IMR-90 (cell line): Measurements from ENCODE around the gene PRR9. TPM values are rescaled to one million over a fixed set of nuclear protein-coding genes. Genes with fewer than 3 reads are reported as not detected.

Source experiments
- ATAC-seq: fragments of 200-7000 bp; cut with Tn5 transposase; 2 replicates; pipeline ENCODE4 v1.9.1; 2020; ENCODE audit warnings: low read depth, mild to moderate bottlenecking, moderate library complexity
- BruUV-seq: library from RNA; stranded (reverse); fragments of 400-500 nt; replicated peaks from 2 replicates; lab custom pipeline; 2021; lab: Mats Ljungman, UMichigan
- CTCF ChIA-PET: fragments of 300-600 bp; formaldehyde crosslinking; extraction: SDS; loops from one replicate; lab custom pipeline; 2021; ENCODE audit warnings: antibody characterized with exemption; lab: Yijun Ruan, JAX
- POLR2A ChIA-PET: fragments of 300-600 bp; sonication (Branson Sonifier 250); formaldehyde crosslinking; loops from one replicate; lab custom pipeline; 2022; ENCODE audit warnings: antibody characterized with exemption; ENCODE audit not compliant: unreplicated experiment; lab: Charles Lee
- DNase-seq: peaks from one replicate; pipeline ENCODE4 v3.0.0; 2013
- H2AFZ ChIP-seq: replicated peaks from 2 replicates; pipeline ENCODE3; 2013; ENCODE audit warnings: low read length, mild to moderate bottlenecking; ENCODE audit not compliant: poor library complexity
- H2AK5ac ChIP-seq: 2 replicates; pipeline ENCODE4 v1.6.1; 2013; ENCODE audit warnings: low read depth, low read length, inconsistent platforms
- H2AK9ac ChIP-seq: replicated peaks from 2 replicates; pipeline ENCODE3; 2013; ENCODE audit warnings: mild to moderate bottlenecking, low read depth, low read length, moderate library complexity; ENCODE audit not compliant: poor library complexity
- H2BK120ac ChIP-seq: 2 replicates; pipeline ENCODE4 v1.6.1; 2013; ENCODE audit warnings: low read depth, low read length, inconsistent platforms
- H2BK15ac ChIP-seq: 3 replicates; pipeline ENCODE4 v1.6.1; 2013; ENCODE audit warnings: low read depth, low read length, inconsistent platforms
- H2BK20ac ChIP-seq: 2 replicates; pipeline ENCODE4 v1.6.1; 2013; ENCODE audit warnings: low read depth, mild to moderate bottlenecking, inconsistent platforms, low read length, moderate library complexity
- H2BK5ac ChIP-seq: 2 replicates; pipeline ENCODE4 v1.6.1; 2013; ENCODE audit warnings: mild to moderate bottlenecking, low read depth, low read length, inconsistent platforms; ENCODE audit not compliant: poor library complexity, severe bottlenecking
- H3K14ac ChIP-seq: replicated peaks from 2 replicates; pipeline ENCODE4 v1.6.1; 2013; ENCODE audit warnings: low read depth, low read length, inconsistent platforms
- H3K18ac ChIP-seq: 2 replicates; pipeline ENCODE4 v1.6.1; 2013; ENCODE audit warnings: low read depth, low read length, control low read depth
- H3K23ac ChIP-seq: 2 replicates; pipeline ENCODE4 v1.6.1; 2013; ENCODE audit warnings: low read depth, low read length, inconsistent platforms
- H3K27ac ChIP-seq: 2 replicates; pipeline ENCODE4 v1.5.1; 2013; ENCODE audit warnings: mild to moderate bottlenecking, control low read depth, low read length; ENCODE audit not compliant: insufficient read depth
- H3K27me3 ChIP-seq: 2 replicates; pipeline ENCODE4 v1.6.1; 2013; ENCODE audit warnings: low read length; ENCODE audit not compliant: control insufficient read depth, insufficient read depth
- H3K36me3 ChIP-seq: 2 replicates; pipeline ENCODE4 v1.6.1; 2013; ENCODE audit warnings: low read length, mixed read lengths; ENCODE audit not compliant: control insufficient read depth, insufficient read depth
- H3K4ac ChIP-seq: 2 replicates; pipeline ENCODE4 v1.6.1; 2013; ENCODE audit warnings: low read depth, low read length, inconsistent platforms
- H3K4me1 ChIP-seq: 2 replicates; pipeline ENCODE4 v1.6.1; 2013; ENCODE audit warnings: low read length, mixed read lengths; ENCODE audit not compliant: control insufficient read depth, insufficient read depth
- H3K4me2 ChIP-seq: 2 replicates; pipeline ENCODE4 v1.6.1; 2013; ENCODE audit warnings: low read depth, mild to moderate bottlenecking, control low read depth, low read length, moderate library complexity
- H3K4me3 ChIP-seq: 2 replicates; pipeline ENCODE4 v1.5.1; 2013; ENCODE audit warnings: low read depth, mild to moderate bottlenecking, control low read depth, low read length, moderate library complexity; ENCODE audit not compliant: insufficient read depth
- H3K56ac ChIP-seq: 2 replicates; pipeline ENCODE4 v1.6.1; 2013; ENCODE audit warnings: low read length, inconsistent platforms; ENCODE audit not compliant: insufficient read depth; ENCODE audit errors: extremely low read depth
- H3K79me1 ChIP-seq, 2 experiments: 2 replicates each; pipeline ENCODE4 v1.6.1; 2013; ENCODE audit warnings: low read length in 2 of 2, inconsistent platforms in 1 of 2, low read depth in 1 of 2
- H3K9ac ChIP-seq: 2 replicates; pipeline ENCODE4 v1.6.1; 2013; ENCODE audit warnings: low read depth, low read length, control low read depth
- H3K9me1 ChIP-seq: 2 replicates; pipeline ENCODE4 v1.6.1; 2013; ENCODE audit warnings: low read length, inconsistent platforms; ENCODE audit not compliant: insufficient read depth
- H3K9me3 ChIP-seq: 2 replicates; pipeline ENCODE4 v1.6.1; 2013; ENCODE audit warnings: low read length; ENCODE audit not compliant: control insufficient read depth, insufficient read depth
- H4K20me1 ChIP-seq: 2 replicates; pipeline ENCODE4 v1.6.1; 2013; ENCODE audit warnings: low read length, inconsistent platforms; ENCODE audit not compliant: insufficient read depth
- H4K5ac ChIP-seq: 2 replicates; pipeline ENCODE4 v1.6.1; 2013; ENCODE audit warnings: mild to moderate bottlenecking, low read depth, low read length, control low read depth
- H4K8ac ChIP-seq, 2 experiments: 2 replicates each; pipeline ENCODE4 v1.6.1; 2013; ENCODE audit warnings: low read depth in 2 of 2, low read length in 2 of 2, control low read depth in 1 of 2, inconsistent platforms in 1 of 2
- H4K91ac ChIP-seq: 2 replicates; pipeline ENCODE4 v1.6.1; 2013; ENCODE audit warnings: low read depth, low read length, inconsistent platforms; ENCODE audit not compliant: insufficient read depth
- BHLHE40 ChIP-seq: fragments of 150-350 bp; IDR thresholded peaks from 2 replicates; pipeline ENCODE4 v1.6.1; 2016; ENCODE audit warnings: mild to moderate bottlenecking, low read depth, low read length
- CEBPB ChIP-seq: IDR thresholded peaks from 2 replicates; pipeline ENCODE4 v1.6.1; 2012; ENCODE audit warnings: low read depth, low read length, improper control_type of control experiment
- NFE2L2 ChIP-seq: fragments of 150-350 bp; IDR thresholded peaks from 2 replicates; pipeline ENCODE4 v1.6.1; 2016; ENCODE audit warnings: low read depth, mild to moderate bottlenecking, low read length
- RAD21 ChIP-seq: IDR thresholded peaks from 2 replicates; pipeline ENCODE4 v1.6.1; 2012; ENCODE audit warnings: low read length, improper control_type of control experiment
- RCOR1 ChIP-seq: IDR thresholded peaks from 2 replicates; pipeline ENCODE4 v1.6.1; 2012; ENCODE audit warnings: mild to moderate bottlenecking, low read length, improper control_type of control experiment; ENCODE audit not compliant: insufficient replicate concordance
- RFX5 ChIP-seq: IDR thresholded peaks from 2 replicates; pipeline ENCODE4 v1.8.0; 2012; ENCODE audit warnings: low read depth, mild to moderate bottlenecking, low read length, moderate library complexity
- SMC3 ChIP-seq: fragments of 150-350 bp; IDR thresholded peaks from 2 replicates; pipeline ENCODE4 v1.6.1; 2016; ENCODE audit warnings: low read depth, mild to moderate bottlenecking, antibody characterized with exemption, low read length, moderate library complexity
- WGBS, 2 experiments: methylation state at CpG; one replicate each; pipeline versions ENCODE4 v1.1.5 to v1.1.7; 2013; ENCODE audit warnings: missing lambda C conversion rate in 2 of 2; ENCODE audit not compliant: insufficient read length in 1 of 2; ENCODE audit errors: extremely low coverage in 2 of 2; 5-methylcytosine and 5-hydroxymethylcytosine counted together
- dilution Hi-C: fragments of 300-500 bp; cut with HindIII; formaldehyde crosslinking; loops from one replicate; pipeline ENCODE4 v1.14.3; 2018; ENCODE audit warnings: low sequenced_read_pairs; ENCODE audit not compliant: unreplicated experiment
- in situ Hi-C: fragments of 300-500 bp; cut with MboI; formaldehyde crosslinking; loops from 3 replicates; pipeline ENCODE4 v1.14.3; 2019; ENCODE audit warnings: low sequenced_read_pairs, inconsistent platforms, mixed read lengths
- intact Hi-C: fragments of 100-400 bp; cut with micrococcal nuclease; formaldehyde crosslinking; loops from 2 replicates; pipeline ENCODE4 v1.10.0; 2022
- polyA plus RNA-seq, 3 experiments: library from polyadenylated mRNA; depleted of rRNA; stranded (reverse); fragments of >200 nt; gene quantifications; 2 replicates each; pipeline ENCODE4 v1.2.3, GENCODE V29; 2012; ENCODE audit warnings: low replicate concordance in 1 of 3
- total RNA-seq: library from RNA; depleted of rRNA; stranded (reverse); fragments of >200 nt; gene quantifications from 2 replicates; pipeline ENCODE4 v1.2.3, GENCODE V29; 2012

The PRR9 gene
- total and polyA plus RNA-seq, 2 of the 4 experiments (the other 2 are of a cell fraction) = not detected

GRCh38 chr1:153194331-153195050, 22.9 kb upstream of the PRR9 start:
- Histone ChIP-seq H3K14ac (no peak overlapping the region), H4K91ac (no peak overlapping the region), H2BK15ac (no peak overlapping the region), H3K79me1 (no peaks in the 10 kb centered on the region), H3K9me3 (no peaks in the 10 kb centered on the region), H3K27ac (no peak overlapping the region), H3K4me1 (no peaks in the 10 kb centered on the region), H2BK5ac (no peak overlapping the region), H3K9me1 (no peaks in the 10 kb centered on the region), H4K8ac (no peak overlapping the region), H3K56ac (no peak overlapping the region), H2BK20ac (no peak overlapping the region), H3K4me2 (no peak overlapping the region), H2BK120ac (no peak overlapping the region), H3K4ac (no peak overlapping the region), H3K27me3 (no peaks in the 10 kb centered on the region), H3K36me3 (no peaks in the 10 kb centered on the region), H3K9ac (no peak overlapping the region), H3K18ac (no peak overlapping the region), H2AK5ac (no peak overlapping the region), H3K4me3 (no peak overlapping the region), H2AK9ac (no peak overlapping the region), H3K23ac (no peak overlapping the region), H2AFZ (no peak overlapping the region), H4K20me1 (no peaks in the 10 kb centered on the region), H4K5ac (no peak overlapping the region)
- POLR2A ChIA-PET = no interaction called here
- intact Hi-C loops (no loop called here), dilution Hi-C loops (no loop called here), in situ Hi-C loops (no loop called here)
- DNase-seq = no peak
- TF ChIP-seq CEBPB = no peak
- no peak for TF ChIP-seq RAD21
- TF ChIP-seq RCOR1 = no peak
- no peak for TF ChIP-seq SMC3
- TF ChIP-seq BHLHE40 = no peak
- no peak for TF ChIP-seq NFE2L2
- no peak for TF ChIP-seq RFX5
- ATAC-seq = no peak
- CTCF ChIA-PET = no interaction called here
- no TSS peak for BruUV-seq
- WGBS, 2 experiments = 0% methylated on average over 1 of the region's 3 CpGs; no CpG with 5 or more reads in 1 of the 2 experiments
